GM12872 (cell line): ENCODE data around the gene CCNB1.

Source experiments
- TF ChIP-seq, protein P1 (sequence below): IDR thresholded peaks from 3 replicates; pipeline ENCODE4 v1.5.1; 2011; ENCODE audit warnings: low read depth, mild to moderate bottlenecking, low read length, moderate library complexity; ENCODE audit not compliant: insufficient read depth

CCNB1 gene

DNA sequence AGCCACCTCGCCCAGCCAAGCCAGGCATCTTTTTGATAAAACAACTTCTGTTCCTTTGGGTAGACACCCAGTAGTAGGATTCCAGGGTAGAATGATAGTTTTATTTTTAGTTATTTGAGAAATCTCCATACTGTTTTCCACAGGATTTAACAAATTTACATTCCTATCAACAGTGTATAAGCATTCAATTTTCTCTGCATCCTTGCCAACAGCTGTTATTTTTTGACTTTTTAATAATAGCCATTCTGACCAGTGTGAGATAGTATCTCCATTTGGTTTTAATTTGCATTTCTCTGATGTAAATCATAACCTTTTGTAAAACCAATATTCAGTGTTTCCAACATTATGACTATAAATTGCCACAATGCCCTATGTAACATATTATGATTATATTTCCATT, 28.2 kb upstream of the CCNB1 start:
- TF ChIP-seq, protein P1, sequence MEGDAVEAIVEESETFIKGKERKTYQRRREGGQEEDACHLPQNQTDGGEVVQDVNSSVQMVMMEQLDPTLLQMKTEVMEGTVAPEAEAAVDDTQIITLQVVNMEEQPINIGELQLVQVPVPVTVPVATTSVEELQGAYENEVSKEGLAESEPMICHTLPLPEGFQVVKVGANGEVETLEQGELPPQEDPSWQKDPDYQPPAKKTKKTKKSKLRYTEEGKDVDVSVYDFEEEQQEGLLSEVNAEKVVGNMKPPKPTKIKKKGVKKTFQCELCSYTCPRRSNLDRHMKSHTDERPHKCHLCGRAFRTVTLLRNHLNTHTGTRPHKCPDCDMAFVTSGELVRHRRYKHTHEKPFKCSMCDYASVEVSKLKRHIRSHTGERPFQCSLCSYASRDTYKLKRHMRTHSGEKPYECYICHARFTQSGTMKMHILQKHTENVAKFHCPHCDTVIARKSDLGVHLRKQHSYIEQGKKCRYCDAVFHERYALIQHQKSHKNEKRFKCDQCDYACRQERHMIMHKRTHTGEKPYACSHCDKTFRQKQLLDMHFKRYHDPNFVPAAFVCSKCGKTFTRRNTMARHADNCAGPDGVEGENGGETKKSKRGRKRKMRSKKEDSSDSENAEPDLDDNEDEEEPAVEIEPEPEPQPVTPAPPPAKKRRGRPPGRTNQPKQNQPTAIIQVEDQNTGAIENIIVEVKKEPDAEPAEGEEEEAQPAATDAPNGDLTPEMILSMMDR, result no peak

DNA sequence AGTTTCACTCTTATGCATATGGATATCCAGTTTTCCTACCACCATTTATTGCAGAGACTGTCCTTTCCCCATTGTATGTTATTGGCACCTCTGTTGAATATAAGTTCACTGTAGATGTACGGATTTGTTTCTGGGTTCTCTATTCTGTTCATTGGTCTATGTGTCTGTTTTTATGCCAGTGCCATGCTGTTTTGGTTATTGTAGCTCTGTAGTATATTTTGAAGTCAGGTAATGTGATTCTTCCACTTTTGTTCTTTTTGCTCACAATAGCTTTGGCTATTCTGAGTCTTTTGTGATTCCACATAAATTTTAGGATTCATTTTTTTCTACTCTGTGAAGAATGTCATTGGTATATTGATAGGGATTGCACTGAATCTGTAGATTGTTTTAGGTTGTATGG, 26.1 kb upstream of the CCNB1 start:
- TF ChIP-seq, protein P1, result no peak

DNA sequence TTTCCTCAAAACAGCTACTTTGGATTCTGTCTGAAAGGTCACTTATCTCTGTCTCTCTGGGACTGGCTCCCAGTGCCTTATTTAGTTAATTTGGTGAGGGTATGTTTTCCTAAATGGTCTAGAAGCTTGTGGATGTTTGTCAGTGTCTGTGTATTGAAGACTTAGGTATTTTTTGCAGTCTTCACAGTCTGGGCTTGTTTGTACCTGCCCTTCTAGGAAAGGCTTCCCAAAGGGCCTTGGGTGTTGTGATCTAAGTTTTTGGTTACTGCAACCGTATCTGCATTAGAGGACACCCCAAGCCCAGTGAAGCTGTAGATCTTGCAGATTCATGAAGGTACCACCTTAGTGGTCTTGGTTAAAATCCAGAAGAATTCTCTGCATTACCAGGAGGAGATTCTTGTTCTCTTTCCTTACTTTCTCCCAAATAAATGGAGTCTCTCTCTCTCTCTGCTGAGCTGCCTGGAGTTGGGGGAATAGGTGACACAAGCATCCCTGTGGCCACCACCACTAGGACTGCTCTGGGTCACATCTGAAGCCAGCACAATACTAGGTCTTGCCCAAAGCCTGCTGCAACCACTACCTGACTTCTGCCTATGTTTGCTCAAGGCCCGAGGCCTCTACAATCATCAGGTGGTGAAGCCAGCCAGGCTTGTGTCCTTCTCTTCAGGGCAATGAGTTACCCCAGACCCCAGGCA, 17.8 kb upstream of the CCNB1 start:
- TF ChIP-seq, protein P1, result no peak

DNA sequence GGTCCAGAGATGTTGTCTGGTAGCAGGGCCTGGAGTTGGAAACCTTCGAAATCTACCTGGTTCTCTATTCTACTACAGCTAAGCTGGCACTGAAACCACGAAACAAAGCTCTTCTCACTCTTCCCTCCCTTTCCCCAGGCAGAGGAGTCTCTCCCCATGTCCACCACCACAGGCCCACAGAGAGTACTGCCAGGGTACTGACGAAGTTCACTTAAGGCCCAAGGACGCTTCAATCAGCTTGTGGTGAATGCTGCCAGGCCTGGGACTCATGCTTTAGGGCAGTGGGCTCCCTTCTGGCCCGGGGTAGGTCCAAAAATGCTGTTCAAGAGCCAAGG, 17.3 kb upstream of the CCNB1 start:
- TF ChIP-seq, protein P1, result no peak

DNA sequence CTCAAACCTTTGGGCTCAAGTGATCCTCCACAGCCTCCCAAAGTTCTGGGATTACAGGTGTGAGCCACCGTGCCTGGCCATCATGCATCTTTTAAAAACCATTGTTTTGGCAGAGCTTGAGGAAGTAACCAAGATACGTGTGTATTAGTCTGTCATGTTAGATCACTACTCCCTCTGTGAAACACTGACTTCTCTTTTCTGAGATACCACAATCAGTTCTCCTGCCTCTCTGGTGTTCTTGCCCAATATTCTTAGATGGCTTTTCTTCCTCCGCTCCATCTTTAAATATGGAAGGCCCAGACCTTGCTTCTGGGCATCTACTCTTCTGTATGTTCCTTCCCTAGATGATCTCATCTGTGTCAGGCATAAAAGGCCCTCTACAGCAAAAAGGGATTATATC, 14.2 kb upstream of the CCNB1 start:
- TF ChIP-seq, protein P1, result no peak

DNA sequence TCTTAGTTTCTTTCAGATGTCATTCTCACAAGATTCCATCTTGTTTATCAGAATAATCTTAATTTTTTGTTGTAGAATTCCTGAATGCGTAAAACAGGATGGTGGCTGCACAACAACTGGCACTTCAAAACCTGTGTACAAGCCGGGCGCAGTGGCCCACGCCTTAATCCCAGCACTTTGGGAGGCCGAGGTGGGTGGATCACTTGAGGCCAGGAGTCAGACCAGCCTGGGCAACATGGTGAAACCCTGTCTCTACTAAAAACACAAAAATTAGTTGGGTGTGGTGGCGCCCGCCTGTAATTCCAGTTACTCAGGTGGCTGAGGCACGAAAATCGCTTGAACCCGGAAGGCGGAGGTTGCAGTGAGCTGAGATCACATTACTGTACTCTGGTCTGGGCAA, 10.5 kb upstream of the CCNB1 start:
- TF ChIP-seq, protein P1, result no peak

DNA sequence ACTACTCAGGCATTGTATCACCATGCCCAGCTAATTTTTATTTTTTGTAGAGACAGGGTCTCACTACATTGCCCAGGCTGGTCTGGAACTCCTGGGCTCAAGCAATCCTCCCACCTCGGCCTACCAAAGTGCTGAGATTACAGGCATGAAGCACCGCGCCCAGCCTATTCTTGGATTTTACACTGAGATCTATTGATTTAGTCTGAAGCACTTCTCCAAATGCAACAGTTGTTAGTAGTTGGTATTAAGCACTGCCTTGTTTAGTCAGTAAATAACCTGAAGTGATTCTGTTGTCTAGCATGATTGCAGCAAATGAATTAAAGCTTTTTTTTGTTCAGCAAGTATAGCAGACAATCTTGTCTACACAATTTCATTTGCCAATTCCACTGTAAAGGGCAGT, 8.9 kb upstream of the CCNB1 start:
- TF ChIP-seq, protein P1, result no peak
